Endothelial cell (in vitro differentiated cells): ENCODE data around the gene NSFL1C. TPM values are rescaled to one million over a fixed set of nuclear protein-coding genes. Genes with fewer than 3 reads are reported as not detected.

ENCODE experiments used
- DNase-seq: peaks from one replicate; pipeline ENCODE4 v3.0.0; 2021; ENCODE audit warnings: low spot score
- H3K27ac Mint-ChIP-seq: one replicate; pipeline ENCODE4 v1.8.0; 2021; ENCODE audit warnings: mixed read lengths, inconsistent platforms; ENCODE audit not compliant: unreplicated experiment
- H3K27me3 Mint-ChIP-seq: one replicate; pipeline ENCODE4 v1.8.0; 2021; ENCODE audit warnings: mild to moderate bottlenecking, moderate library complexity, mixed read lengths, inconsistent platforms; ENCODE audit not compliant: unreplicated experiment
- H3K36me3 Mint-ChIP-seq: one replicate; pipeline ENCODE4 v1.8.0; 2021; ENCODE audit warnings: mild to moderate bottlenecking, low read depth, mixed read lengths, inconsistent platforms; ENCODE audit not compliant: unreplicated experiment
- H3K4me1 Mint-ChIP-seq: one replicate; pipeline ENCODE4 v1.8.0; 2021; ENCODE audit warnings: mild to moderate bottlenecking, mixed read lengths, inconsistent platforms; ENCODE audit not compliant: unreplicated experiment
- H3K4me3 Mint-ChIP-seq: one replicate; pipeline ENCODE4 v1.8.0; 2021; ENCODE audit warnings: mild to moderate bottlenecking, mixed read lengths, inconsistent platforms; ENCODE audit not compliant: unreplicated experiment
- H3K9me3 Mint-ChIP-seq: one replicate; pipeline ENCODE4 v1.8.0; 2021; ENCODE audit warnings: mixed read lengths, inconsistent platforms; ENCODE audit not compliant: unreplicated experiment
- CTCF ChIP-seq: fragments of 200-600 bp; sonication (generic); IDR thresholded peaks from one replicate; pipeline ENCODE4 v1.5.0; 2021; ENCODE audit warnings: antibody characterized with exemption; ENCODE audit not compliant: unreplicated experiment
- total RNA-seq: library from RNA; stranded (reverse); fragmentation: NEBNext Ultra II Directional; extraction: Animal tissue kit (Norgen Biotek cat#: 25700); gene quantifications from one replicate; pipeline ENCODE4 v1.2.1, GENCODE V29; 2021; ENCODE audit not compliant: unreplicated experiment

The NSFL1C gene
- total RNA-seq, 1 donor from 2014 or later, result 104 TPM

- peaks cover 6% of the 10 kb centered on the region for H3K27me3 Mint-ChIP-seq
- H3K9me3 Mint-ChIP-seq, result peaks cover 4% of the 10 kb centered on the region
- TF ChIP-seq CTCF, result no peak
- peaks cover 16% of the 10 kb centered on the region for H3K4me1 Mint-ChIP-seq
- DNase-seq, result no peak
- H3K36me3 Mint-ChIP-seq, result peaks cover 11% of the 10 kb centered on the region
- no peak overlapping the region for H3K27ac Mint-ChIP-seq
- H3K4me3 Mint-ChIP-seq, result no peak overlapping the region
These were observed 46.6 kb downstream of the NSFL1C start for GRCh38 chr20:1420066-1420465.

GRCh38 chr20:1418350-1418749 is 48.3 kb downstream of the NSFL1C start:
- Mint-ChIP-seq H3K27ac (peak overlapping the region; percentile 58), H3K36me3 (peaks cover 11% of the 10 kb centered on the region), H3K4me1 (peaks cover 16% of the 10 kb centered on the region), H3K27me3 (peaks cover 6% of the 10 kb centered on the region), H3K9me3 (peaks cover 4% of the 10 kb centered on the region), H3K4me3 (no peak overlapping the region)
- no peak for DNase-seq
- no peak for TF ChIP-seq CTCF

- peaks cover 4% of the 10 kb centered on the region for H3K9me3 Mint-ChIP-seq
- H3K4me3 Mint-ChIP-seq, result no peak overlapping the region
- no peak overlapping the region for H3K27ac Mint-ChIP-seq
- H3K36me3 Mint-ChIP-seq, result peaks cover 11% of the 10 kb centered on the region
- TF ChIP-seq CTCF, result no peak
- no peak for DNase-seq
- H3K27me3 Mint-ChIP-seq, result peaks cover 6% of the 10 kb centered on the region
- H3K4me1 Mint-ChIP-seq, result peaks cover 12% of the 10 kb centered on the region
These were observed 48.9 kb downstream of the NSFL1C start for GRCh38 chr20:1417790-1418189.

GRCh38 chr20:1417273-1417672 is 49.4 kb downstream of the NSFL1C start:
- Mint-ChIP-seq H3K36me3 (peaks cover 10% of the 10 kb centered on the region), H3K27me3 (peaks cover 6% of the 10 kb centered on the region)
- TF ChIP-seq CTCF, result no peak

GRCh38 chr20:1415667-1416468 is 50.8 kb downstream of the NSFL1C start:
- no peak for DNase-seq
- H3K27me3 Mint-ChIP-seq, result peaks cover 2% of the 10 kb centered on the region
- peaks cover 7% of the 10 kb centered on the region for H3K36me3 Mint-ChIP-seq
- no peak overlapping the region for H3K4me3 Mint-ChIP-seq
- H3K4me1 Mint-ChIP-seq, result peaks cover 10% of the 10 kb centered on the region
- no peak overlapping the region for H3K27ac Mint-ChIP-seq
- no peak for TF ChIP-seq CTCF
- peaks cover 4% of the 10 kb centered on the region for H3K9me3 Mint-ChIP-seq

More at GRCh38 chr20:1417273-1417672, 49.4 kb downstream of the NSFL1C start:
- Mint-ChIP-seq H3K4me1 (peaks cover 10% of the 10 kb centered on the region), H3K9me3 (peaks cover 4% of the 10 kb centered on the region), H3K27ac (no peak overlapping the region), H3K4me3 (no peak overlapping the region)
- no peak for DNase-seq
